HG03108 (cell line): ENCODE results near the gene LDLRAD4.

Source experiments
- ATAC-seq: cut with Tn5 transposase; IDR thresholded peaks from one replicate; pipeline ENCODE4 v1.9.1; 2021; ENCODE audit warnings: moderate library complexity; ENCODE audit not compliant: unreplicated experiment

LDLRAD4 gene

GRCh38 chr18:13440277-13441248, 222.0 kb downstream of the LDLRAD4 start:
- no peak for ATAC-seq

- ATAC-seq = no peak
Observed at GRCh38 chr18:13441736-13442135, 223.2 kb downstream of the LDLRAD4 start.

GRCh38 chr18:13442451-13442850, 223.9 kb downstream of the LDLRAD4 start:
- ATAC-seq = no peak

GRCh38 chr18:13443552-13443951, 225.0 kb downstream of the LDLRAD4 start:
- ATAC-seq = no peak

GRCh38 chr18:13444430-13445240, 226.1 kb downstream of the LDLRAD4 start:
- ATAC-seq = no peak

GRCh38 chr18:13445241-13445897, 226.8 kb downstream of the LDLRAD4 start:
- no peak for ATAC-seq

GRCh38 chr18:13446024-13446423, 227.5 kb downstream of the LDLRAD4 start:
- no peak for ATAC-seq

- no peak for ATAC-seq
Observed at GRCh38 chr18:13446610-13447461, 228.3 kb downstream of the LDLRAD4 start.

- ATAC-seq = no peak
Observed at GRCh38 chr18:13447621-13448334, 229.2 kb downstream of the LDLRAD4 start.

- no peak for ATAC-seq
Observed at GRCh38 chr18:13448335-13448795, 229.8 kb downstream of the LDLRAD4 start.

- no peak for ATAC-seq
Observed at GRCh38 chr18:13449651-13450050, 231.1 kb downstream of the LDLRAD4 start.

GRCh38 chr18:13450289-13451212, 232.0 kb downstream of the LDLRAD4 start:
- ATAC-seq = peak; percentile 55

- ATAC-seq = no peak
Observed at GRCh38 chr18:13451213-13451540, 232.6 kb downstream of the LDLRAD4 start.

GRCh38 chr18:13451661-13452387, 233.3 kb downstream of the LDLRAD4 start:
- ATAC-seq = no peak

- no peak for ATAC-seq
Observed at GRCh38 chr18:13452388-13452811, 233.8 kb downstream of the LDLRAD4 start.

- no peak for ATAC-seq
Observed at GRCh38 chr18:13452871-13453680, 234.5 kb downstream of the LDLRAD4 start.

- no peak for ATAC-seq
Observed at GRCh38 chr18:13453714-13454113, 235.2 kb downstream of the LDLRAD4 start.
